ENCODE measurements around the gene HSFX3.
"Not testable (repeated sequence)": the region's sequence is repeated elsewhere in the genome, so short reads cannot be mapped to it uniquely, and the experiment has no call there.

Gene HSFX3

GRCh38 chrX:149541521-149542047 is 8.1 kb downstream of the HSFX3 start:
- DNase-seq = no peak

GRCh38 chrX:149540621-149541520 is 8.9 kb downstream of the HSFX3 start, which contains the start of gene EOLA1:
Gene EOLA1 (plus strand): TSS chrX:149541012. CDS start chrX:149545631, 4,619 bp downstream.
- DNase-seq = peak; percentile 93

- DNase-seq = peak; percentile 89
Measured at GRCh38 chrX:149540131-149540620, 9.5 kb downstream of the HSFX3 start.

- peak; percentile 94 for DNase-seq
Measured at GRCh38 chrX:149539283-149540130, 10.2 kb downstream of the HSFX3 start.

GRCh38 chrX:149537474-149537873 is 12.2 kb downstream of the HSFX3 start:
- not testable (repeated sequence) for DNase-seq

- not testable (repeated sequence) for DNase-seq
Measured at GRCh38 chrX:149534926-149535602, 14.7 kb downstream of the HSFX3 start.

- not testable (repeated sequence) for DNase-seq
Measured at GRCh38 chrX:149533999-149534398, 15.7 kb downstream of the HSFX3 start.

GRCh38 chrX:149532868-149533267 is 16.9 kb downstream of the HSFX3 start:
- not testable (repeated sequence) for DNase-seq

GRCh38 chrX:149531599-149531998 is 18.1 kb downstream of the HSFX3 start:
- no peak for DNase-seq

- DNase-seq = no peak
Measured at GRCh38 chrX:149528381-149528780, 21.3 kb downstream of the HSFX3 start.

- DNase-seq = peak; percentile 58
Measured at GRCh38 chrX:149527705-149528104, 22.0 kb downstream of the HSFX3 start.

GRCh38 chrX:149526318-149527033 is 23.2 kb downstream of the HSFX3 start:
- DNase-seq = not testable (repeated sequence)

GRCh38 chrX:149525903-149526302 is 23.8 kb downstream of the HSFX3 start:
- DNase-seq = peak; percentile 55

- DNase-seq = peak; percentile 82
Measured at GRCh38 chrX:149525389-149525788, 24.3 kb downstream of the HSFX3 start.

- no peak for DNase-seq
Measured at GRCh38 chrX:149522916-149523315, 26.8 kb downstream of the HSFX3 start.

- no peak for DNase-seq
Measured at GRCh38 chrX:149521438-149521837, 28.3 kb downstream of the HSFX3 start.

GRCh38 chrX:149520636-149521277 is 29.0 kb downstream of the HSFX3 start:
- not testable (repeated sequence) for DNase-seq

GRCh38 chrX:149518236-149518635 is 31.5 kb downstream of the HSFX3 start:
- no peak for DNase-seq

GRCh38 chrX:149517308-149517707 is 32.4 kb downstream of the HSFX3 start:
- no peak for DNase-seq

- no peak for DNase-seq
Measured at GRCh38 chrX:149516604-149517003, 33.1 kb downstream of the HSFX3 start.

- no peak for DNase-seq
Measured at GRCh38 chrX:149515954-149516602, 33.6 kb downstream of the HSFX3 start.

All from activated CD4-positive, alpha-beta T cell treated with anti-CD3 and anti-CD28 coated beads, Interleukin-2, amount 50 U/mL, for 16 hours (primary cell).